Colon (tissue), 2 donors: ENCODE results near the gene HLA-E.
"Not testable (repeated sequence)": the region's sequence is repeated elsewhere in the genome, so short reads cannot be mapped to it uniquely, and the experiment has no call there.

Experiments used
- FAIRE-seq: peaks from 2 replicates; lab custom pipeline; 2012; peaks lifted over from hg19 to GRCh38; lab: Jason Lieb, UNC
- donor health status: control.
- donor health status: control.

HLA-E gene

DNA sequence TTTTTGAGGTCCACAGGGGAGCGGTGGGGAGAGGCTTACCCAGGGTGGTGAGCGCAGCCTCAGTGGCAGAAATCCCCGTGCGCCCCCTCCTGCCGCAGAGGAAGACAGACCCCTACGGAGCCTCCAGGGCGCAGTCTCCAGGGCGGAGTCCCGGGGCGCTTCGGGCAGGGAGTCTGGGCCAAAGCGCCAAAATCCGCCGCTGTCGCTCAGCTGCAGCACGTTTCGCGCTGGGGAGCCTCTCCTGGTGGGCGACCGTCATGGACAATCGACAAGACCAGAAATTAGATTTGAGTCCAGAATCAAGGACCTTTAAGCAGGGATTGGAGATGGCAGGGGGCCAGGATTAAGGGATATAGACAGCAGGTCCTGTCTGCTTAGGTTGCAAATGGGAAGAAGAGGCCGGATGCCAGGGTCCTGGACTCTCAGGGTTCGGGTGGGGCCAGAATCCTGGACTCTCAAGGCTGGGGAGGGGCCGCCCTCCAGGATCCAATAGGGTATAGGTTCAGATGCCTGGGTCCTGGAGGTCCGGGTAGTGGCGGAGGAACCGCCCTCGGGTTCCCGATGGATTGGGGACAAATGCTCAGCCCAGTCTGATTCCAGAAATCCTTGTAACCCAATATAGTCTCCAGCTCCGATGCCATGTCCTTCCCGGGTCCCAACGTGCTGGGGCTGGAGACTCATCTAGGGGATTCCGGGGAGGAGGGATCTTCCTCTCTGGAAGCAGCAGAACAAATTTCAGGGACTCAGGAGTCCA lies 7.9 kb upstream of the HLA-E start:
- FAIRE-seq = no peak

DNA sequence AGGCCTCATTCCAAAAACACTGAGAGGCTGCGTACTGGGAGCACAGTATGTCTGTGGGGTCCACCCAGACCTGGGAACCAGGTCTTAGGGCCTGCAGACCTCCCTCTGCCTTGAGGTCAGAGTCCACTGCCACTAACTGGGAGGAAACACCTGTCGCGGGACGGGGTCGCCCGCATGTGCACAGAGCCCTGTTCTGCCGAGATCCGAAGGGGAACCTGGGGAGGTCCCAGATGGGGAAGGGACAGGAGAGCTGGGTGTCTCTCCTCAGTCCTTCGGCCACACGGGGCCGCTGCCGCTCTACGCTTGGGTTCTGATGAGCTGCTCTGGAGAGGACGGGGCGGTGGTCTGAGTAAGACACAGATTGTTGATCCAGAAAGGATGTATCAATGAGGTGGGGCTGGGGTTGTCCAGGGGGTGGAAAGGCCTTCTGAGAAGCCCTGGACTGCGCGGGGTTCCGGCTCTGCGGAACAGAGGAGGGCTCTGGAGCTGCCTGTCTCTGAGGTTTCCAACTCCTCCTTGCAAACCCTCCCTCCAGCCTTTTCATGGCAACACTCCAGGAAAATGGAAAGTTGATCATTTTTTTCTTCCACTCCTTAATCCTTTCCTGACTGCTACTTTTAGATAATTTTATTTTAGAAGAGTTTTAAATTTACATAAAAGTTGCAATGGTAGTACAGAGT lies 7.2 kb upstream of the HLA-E start:
- not testable (repeated sequence) for FAIRE-seq

DNA sequence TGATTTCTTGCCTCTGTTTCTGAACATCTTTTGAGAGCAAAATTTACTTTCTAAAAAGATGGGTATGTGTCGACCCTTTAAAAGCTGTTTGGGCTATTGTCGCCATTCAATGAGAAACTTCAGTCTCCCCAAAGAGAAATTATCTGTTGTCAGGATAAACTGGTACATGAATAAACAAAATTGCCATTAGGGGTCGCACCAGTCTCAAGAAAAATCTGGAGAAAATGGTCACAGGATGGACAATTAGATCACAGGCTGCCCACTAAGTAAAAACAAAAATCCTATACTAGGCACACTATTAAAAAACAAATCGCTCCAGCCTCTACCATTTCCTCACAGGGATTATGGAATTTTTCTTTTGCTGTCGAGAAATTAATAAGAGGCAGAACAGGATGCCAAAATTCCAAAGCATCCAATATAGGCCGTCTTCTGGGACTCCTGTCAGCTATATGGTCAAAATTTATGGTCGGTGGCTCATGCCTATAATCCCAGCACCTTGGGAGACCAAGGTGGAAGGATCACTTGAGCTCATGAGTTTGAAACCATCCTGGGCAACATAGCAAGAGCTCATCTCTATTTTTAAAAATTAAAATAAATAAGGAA lies 5.5 kb upstream of the HLA-E start:
- FAIRE-seq = no peak

DNA sequence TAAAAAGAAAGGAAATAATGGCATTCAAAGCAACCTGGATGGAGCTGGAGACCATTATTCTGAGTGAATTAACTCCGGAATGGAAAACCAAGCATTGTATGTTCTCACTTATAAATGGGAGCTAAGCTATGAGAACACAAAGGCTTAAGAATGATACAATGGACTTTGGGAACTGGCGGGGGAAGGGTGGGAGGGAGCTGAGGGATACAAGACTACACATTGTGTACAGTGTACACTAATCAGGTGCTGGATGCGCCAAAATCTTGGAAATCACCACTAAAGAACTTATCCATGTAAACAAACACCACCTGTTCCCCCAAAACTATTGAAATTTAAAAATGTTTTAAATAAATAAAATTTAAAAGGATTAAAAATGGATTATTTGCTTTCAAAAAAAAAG lies 4.1 kb upstream of the HLA-E start:
- FAIRE-seq = no peak

DNA sequence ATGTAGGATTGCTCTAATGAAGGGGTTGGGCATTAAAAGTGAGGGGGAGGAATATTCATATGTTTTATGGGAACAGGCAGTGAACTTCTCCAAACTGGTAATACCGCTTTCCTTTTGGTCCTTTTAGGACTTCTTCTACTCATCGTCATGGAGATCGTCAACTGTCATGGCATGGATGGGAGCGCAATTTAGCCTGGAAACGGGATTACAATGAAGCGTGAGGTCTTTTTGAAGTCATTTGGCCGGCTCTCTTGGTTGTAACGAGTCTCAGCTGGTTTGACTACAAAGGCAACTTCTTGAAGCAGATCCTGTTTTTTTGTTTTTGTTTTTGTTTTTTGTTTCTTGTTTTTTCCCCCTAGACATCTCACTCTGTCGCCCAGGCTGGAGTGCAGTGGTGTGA lies 1.4 kb upstream of the HLA-E start:
- FAIRE-seq = no peak

DNA sequence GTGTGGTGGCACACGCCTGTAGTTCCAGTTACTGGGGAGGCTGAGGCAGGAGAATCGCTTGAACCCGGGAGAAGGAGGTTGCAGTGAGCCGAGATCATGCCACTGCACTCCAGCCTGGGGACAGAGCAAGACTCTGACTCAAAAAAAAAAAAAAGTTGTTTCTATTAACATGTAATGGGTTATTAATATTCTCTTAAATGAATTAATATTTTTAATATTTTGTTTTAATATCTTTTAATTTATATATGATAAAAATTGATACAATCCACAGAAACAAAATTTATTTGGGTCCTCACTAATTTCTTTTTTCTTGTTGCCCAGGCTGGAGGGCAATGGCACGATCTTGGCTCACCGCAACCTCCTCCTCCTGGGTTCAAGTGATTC lies 620 bp upstream of the HLA-E start:
- FAIRE-seq = not testable (repeated sequence)

DNA sequence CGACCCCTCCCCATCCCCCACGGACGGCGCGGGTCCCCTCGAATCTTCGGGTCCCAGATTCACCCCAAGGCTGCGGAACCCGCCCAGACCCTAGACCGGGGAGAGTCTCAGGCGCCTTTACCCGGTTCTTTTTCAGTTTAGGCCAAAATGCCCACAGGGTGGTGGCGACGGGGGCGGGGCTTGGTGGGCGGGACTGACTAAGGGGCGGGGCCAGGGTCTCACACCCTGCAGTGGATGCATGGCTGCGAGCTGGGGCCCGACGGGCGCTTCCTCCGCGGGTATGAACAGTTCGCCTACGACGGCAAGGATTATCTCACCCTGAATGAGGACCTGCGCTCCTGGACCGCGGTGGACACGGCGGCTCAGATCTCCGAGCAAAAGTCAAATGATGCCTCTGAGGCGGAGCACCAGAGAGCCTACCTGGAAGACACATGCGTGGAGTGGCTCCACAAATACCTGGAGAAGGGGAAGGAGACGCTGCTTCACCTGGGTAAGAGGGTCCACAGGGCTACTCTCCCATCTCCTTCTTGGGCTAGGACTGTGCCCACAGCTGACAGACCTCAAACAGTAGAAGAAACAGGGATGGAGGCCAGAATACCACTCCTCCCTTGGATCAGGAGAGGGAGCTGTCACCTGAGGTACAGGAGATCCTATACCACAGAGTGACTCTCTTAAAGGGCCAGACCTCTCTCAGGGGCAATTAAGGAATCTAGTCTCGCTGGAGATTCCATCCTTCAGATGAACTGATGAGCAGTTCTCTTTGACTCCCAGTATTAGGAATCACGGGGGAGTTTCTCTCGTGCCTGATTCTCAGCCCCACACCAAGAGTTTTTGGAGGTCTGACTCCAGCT lies 942 bp downstream of the HLA-E start:
- no peak for FAIRE-seq

DNA sequence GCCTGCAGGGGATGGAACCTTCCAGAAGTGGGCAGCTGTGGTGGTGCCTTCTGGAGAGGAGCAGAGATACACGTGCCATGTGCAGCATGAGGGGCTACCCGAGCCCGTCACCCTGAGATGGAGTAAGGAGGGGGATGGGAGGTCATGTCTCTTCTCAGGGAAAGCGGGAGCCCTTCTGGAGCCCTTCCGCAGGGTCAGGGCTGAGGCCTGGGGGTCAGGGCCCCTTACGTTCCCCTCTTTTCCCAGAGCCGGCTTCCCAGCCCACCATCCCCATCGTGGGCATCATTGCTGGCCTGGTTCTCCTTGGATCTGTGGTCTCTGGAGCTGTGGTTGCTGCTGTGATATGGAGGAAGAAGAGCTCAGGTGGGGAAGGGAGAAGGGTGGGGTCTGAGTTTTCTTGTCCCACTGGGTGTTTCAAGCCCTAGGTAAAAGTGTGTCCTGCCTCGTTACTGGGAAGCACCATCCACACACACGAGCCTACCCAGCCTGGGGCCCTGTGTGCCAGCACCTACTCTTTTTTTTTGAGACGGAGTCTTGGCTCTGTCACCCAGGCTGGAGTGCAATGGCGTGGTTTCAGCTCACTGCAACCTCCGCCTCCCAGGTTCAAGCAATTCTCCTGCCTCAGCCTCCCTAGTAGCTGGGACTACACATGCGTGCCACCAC lies 2.1 kb downstream of the HLA-E start:
- FAIRE-seq = not testable (repeated sequence)

DNA sequence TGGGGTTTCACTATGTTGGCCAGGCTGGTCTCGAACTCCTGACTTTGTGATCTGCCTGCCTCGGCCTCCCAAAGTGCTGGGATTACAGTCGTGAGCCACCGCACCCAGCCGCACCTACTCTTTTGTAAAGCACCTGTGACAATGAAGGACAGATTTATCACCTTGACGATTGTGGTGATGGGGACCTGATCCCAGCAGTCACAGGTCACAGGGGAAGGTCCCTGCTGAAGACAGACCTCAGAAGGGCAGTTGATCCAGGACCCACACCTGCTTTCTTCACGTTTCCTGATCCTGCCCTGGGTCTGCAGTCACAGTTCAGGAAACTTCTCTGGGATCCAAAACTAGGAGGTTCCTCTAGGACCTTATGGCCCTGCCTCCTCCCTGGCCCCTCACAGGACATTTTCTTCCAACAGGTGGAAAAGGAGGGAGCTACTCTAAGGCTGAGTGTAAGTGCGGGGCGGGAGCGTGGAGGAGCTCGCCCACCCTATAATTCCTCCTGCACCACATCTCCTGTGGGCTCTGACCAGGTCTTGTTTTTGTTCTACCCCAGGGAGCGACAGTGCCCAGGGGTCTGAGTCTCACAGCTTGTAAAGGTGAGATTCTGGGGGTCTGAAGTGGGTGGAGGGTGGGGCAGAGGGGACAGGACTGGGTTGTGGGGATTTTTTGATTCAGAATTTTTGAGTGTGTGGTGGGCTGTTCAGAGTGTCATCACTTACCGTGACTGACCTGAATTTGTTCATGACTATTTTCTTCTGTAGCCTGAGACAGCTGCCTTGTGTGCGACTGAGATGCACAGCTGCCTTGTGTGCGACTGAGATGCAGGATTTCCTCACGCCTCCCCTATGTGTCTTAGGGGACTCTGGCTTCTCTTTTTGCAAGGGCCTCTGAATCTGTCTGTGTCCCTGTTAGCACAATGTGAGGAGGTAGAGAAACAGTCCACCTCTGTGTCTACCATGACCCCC lies 3.0 kb downstream of the HLA-E start:
- FAIRE-seq = no peak

DNA sequence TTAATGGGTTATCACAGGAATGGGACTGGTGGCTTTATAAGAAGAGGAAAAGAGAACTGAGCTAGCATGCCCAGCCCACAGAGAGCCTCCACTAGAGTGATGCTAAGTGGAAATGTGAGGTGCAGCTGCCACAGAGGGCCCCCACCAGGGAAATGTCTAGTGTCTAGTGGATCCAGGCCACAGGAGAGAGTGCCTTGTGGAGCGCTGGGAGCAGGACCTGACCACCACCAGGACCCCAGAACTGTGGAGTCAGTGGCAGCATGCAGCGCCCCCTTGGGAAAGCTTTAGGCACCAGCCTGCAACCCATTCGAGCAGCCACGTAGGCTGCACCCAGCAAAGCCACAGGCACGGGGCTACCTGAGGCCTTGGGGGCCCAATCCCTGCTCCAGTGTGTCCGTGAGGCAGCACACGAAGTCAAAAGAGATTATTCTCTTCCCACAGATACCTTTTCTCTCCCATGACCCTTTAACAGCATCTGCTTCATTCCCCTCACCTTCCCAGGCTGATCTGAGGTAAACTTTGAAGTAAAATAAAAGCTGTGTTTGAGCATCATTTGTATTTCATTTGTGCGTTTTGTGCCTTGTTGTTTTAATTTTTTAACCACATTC lies 4.4 kb downstream of the HLA-E start:
- FAIRE-seq = no peak

DNA sequence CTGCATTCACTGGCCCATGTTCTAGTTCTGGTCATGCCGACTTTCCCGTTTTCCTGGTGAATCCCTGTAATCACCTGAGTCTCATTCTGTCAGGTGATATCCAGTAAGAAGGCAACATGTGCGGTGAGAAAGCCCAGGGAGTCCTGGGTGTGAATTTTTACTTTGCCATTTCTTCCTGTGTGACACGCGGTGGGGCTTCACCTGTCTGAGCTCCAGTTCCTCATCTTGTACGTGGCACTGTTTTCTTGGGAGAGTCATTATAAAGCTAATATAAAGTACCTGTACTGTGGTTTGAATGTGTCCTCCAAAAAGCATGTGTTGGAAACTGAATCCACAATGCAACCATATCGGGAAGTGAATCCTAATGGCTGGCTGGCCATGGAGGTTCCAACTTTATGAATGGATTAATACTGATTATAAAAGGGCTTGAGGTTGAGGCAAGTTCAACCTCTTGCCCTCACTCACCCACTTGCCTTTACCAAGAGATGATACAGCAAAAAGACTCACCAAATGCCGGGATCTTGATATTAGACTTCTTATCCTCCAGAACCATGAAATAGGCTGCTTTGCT lies 5.1 kb downstream of the HLA-E start:
- no peak for FAIRE-seq

DNA sequence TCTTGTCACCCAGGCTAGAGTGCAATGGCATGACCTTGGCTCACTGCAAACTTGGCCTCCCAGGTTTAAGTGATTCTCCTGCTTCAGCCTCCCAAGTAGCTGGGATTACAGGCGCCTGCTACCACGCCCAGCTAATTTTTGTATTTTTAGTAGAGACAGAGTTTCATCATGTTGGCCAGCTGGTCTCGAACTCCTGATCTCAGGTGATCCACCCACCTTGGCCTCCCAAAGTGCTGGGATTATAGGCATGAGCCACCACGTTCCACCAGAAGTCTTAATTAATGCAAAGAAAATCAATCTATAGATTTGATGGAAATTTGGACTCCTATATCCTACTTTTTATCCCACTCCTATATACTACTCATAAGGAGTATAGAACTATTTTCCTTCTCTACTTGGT lies 5.8 kb downstream of the HLA-E start:
- not testable (repeated sequence) for FAIRE-seq

DNA sequence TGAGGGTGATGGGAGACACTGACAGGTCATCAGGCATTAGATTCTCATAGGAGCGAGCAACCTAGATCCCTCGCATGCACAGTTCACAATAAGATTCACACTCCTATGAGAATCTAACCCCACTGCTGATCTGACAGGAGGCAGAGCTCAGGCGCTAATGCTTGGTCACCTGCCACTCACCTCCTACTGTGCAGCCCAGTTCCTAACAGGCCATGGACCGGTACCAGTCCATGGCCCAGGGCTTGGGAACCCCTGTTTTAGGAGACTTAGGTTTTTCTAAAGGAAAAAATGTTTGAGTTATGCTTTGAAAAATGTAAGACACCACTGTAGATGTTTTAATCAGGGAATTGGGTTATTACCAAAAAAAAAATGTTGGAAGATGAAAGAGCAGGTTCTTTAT lies 6.7 kb downstream of the HLA-E start:
- no peak for FAIRE-seq

DNA sequence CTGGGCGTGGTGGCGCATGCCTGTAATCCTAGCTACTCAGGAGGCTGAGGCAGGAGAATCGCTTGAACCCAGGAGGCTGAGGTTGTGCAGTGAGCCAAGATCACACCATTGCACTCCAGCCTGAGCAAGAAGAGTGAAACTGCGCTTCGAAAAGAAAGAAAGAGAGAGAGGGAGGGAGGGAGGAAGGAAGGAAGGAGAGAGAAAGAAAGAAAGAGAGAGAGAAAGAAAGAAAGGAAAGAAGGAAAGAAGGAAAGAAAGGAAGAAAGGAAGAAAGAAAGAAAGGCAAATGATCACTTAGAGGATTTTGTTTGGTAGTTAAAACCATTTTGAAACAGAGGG lies 7.9 kb downstream of the HLA-E start:
- FAIRE-seq = not testable (repeated sequence)

DNA sequence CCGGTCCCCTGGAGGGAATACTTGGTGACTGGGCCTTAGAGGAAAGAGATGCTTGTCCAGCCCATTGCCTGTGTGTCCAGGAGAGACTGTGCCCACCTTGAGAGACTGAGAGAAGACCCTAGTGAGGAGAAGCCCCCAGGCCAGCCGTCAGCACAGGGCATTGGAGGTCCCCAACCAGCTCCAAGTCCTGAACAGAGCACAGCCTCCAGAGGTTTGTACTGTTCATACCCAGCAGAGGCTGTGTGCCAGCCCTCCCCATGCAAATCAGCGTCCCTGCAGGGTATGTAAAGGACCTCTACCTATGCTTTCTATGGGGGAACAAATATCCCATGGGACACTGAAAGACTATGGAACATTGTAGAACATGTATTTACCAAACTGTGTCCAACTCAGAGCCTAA lies 8.4 kb downstream of the HLA-E start:
- FAIRE-seq = no peak

DNA sequence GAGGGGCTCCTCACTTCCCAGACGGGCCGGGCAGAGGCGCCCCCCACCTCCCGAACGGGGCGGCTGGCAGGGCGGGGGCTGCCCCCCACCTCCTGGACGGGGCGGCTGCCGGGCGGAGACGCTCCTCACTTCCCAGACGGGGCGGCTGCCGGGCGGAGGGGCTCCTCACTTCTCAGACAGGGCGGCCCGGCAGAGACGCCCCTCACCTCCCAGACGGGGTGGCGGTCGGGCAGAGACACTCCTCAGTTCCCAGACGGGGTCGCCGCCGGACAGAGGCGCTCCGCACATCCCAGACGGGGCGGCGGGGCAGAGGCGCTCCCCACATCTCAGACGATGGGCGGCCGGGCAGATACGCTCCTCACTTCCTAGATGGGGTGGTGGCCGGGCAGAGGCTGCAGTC lies 9.4 kb downstream of the HLA-E start:
- FAIRE-seq = not testable (repeated sequence)

DNA sequence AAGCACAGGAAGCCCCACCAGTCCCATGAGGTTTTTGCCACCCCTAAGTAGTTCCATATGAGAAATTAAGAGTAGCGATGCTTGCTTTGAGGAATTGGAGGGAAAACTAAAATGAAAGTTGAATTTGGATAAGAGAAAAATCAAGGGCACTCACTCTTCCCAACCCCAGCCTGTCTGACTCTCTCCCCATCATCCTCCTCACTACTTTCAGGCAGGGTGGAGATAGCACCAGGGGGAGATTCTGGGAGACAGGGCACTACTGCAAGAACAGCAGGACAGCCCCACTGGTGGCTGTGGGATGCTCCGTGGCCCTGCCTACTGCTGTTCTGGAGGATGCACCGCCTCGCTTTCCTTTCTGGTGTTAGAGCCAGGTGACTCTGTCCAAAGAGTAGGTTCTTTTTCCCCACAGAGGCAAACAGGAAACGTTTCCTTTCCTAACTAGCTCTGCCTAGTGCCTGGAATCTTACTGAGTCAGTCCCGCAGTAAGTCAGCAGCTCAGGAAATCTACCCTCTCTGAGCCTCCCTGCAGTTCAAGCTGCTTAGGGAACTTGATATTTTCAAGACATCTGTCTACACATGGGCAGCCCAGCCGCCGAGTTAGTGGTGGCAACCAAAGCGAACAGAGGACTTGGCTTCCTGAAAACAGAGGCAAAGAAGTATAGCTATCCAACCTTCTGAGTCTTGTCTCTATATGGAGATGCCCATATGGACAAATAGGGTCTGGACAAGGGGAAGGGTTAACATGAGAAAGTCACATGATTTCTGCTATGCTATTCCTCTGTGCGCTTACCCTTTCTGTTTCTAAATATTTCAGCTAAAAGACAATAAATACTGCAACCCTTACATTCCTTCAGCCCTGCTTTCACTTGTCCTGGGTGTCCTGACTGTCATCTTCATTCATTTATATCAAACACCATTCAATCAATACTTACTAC lies 11.4 kb downstream of the HLA-E start:
- no peak for FAIRE-seq

DNA sequence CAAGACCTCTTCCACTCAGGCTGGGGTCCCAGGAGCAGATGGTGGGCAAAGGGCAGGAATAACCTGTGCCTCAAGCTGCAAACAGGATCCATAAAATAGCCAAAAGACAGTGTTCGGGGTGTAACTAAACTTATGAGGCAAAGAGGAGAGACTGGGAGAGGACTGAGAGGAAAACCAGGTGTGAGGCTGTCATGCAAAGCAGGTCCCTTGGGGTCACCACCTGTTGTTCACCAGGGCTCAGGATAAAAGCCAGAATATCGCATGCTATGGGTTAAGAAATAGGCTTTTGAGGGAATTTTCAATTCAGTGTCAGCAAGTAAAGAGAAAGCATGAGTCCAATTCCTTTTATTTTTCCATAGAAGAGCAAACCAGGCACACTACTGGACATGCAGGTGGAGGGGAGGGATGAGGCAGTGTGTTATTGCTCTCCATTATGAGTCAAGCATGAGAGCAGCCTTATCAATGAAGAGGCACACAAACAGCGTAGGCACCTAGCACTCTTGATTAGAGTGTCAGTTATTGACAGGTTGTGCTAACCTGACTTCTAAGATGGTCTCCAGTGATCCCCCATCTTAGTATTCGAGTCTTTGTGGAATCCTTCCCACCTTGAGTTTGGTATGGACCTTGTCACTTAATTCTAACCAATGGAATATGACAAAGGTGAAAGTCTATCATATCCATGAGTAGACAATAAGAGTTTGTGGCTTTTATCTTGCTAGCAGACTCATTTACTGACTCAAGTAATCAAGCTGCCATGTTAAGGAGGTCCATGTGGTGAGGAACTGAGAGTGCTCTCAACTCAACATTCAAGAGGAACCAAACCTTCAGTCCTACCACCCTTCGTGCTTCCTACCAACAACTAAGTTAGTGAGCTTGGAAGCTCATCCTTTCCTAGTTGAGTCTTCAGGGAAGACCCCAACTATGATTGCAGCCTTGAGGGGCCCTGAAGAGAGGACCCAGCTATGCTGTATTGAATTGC lies 18.8 kb downstream of the HLA-E start:
- FAIRE-seq = no peak
